ENCODE data around the gene PCBD2.
"Not testable (repeated sequence)": the region's sequence is repeated elsewhere in the genome, so short reads cannot be mapped to it uniquely, and the experiment has no call there.

The PCBD2 gene

DNA sequence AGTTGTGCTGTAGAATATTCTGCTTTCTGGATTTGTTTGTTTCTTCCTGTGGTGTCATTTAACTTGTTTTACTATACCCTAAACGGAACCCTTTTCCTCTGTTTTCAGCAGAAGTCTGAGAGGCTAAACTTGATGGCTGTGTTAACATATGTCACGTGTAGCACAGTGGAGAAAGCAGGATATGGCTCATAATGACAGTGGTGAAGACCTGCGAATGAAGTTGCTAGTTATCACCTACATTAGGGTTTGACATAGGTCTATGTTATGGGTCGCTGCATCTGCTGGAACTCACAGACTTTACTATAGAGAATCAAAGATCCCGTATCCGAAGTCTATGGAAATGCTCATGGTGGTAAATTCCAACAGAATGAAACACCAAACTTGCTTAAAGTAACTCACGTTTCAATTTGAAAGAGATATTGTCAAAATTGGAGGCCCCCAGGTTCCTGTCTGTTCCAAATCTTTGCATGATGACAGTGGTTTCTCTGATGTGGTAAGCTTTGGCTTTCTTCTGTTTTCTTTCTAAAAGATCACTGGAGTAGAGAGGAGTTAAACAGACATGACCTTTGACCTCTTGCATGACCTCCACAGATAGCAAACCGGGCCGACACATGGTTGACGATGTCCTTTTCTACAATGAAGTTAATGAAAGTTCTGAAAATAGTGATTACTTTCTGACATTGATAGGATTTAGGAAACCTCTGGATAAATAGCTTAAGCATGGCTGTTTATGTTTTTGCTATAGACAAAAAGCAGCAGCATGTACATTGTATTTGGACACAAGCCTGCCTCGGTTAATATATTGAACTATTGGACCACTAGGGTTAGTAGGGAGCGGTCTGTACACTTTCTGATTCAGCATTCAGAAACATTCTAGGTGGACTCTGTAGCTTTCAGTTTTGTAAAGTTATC, 59.7 kb downstream of the PCBD2 start:
- DNase-seq: no peak

DNA sequence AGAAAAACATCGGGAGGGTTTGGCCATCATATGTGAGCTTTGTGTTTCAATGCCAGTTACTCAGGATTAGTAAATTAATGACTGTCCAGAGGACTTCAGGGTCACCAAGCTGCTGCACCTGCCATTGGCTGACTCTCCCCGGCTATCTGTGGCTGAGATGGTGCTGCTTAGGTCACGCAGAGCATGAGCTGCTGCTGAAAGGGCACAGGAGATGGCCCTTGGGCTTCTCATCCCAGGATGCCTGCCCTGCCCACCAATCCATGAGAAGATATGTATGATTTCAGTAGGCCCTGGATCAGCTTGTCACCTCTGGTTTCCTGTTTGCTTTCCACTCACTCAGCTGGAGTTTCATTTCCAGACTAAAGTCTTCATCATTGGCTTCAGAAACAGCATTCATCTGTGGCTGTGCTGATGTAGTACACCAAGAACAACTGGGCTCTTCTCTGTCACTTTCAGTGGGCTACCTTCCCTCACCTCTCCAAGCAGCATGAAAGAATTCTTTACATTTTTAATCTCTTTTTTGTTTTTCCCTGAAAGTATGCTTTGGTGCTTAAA, 60.4 kb downstream of the PCBD2 start:
- no peak for DNase-seq

DNA sequence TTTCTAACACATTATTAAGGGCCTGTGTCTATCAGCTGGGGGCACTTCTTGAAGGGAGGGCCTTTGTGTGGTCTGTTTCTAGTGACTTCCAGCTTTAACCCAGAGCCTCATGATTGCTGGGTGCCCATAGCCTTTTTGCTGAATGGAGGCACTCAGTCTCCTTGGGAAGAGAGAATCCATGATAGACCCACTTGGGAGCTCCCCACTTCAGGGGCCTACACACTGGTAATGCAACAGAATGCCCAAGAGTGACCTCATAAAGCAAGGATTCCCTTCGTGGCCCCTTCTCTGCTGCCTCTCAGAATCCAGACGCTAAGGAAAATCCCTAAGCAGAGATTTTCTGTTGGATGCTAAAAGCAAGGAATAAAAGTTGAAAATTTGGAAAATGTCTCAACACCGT, 62.7 kb downstream of the PCBD2 start, which contains the start of gene CATSPER3:
Gene CATSPER3 (plus strand): TSS at position 301 of the 400 bp plus-strand sequence. CDS start 85 bp downstream, at position 386.
- no peak for DNase-seq

DNA sequence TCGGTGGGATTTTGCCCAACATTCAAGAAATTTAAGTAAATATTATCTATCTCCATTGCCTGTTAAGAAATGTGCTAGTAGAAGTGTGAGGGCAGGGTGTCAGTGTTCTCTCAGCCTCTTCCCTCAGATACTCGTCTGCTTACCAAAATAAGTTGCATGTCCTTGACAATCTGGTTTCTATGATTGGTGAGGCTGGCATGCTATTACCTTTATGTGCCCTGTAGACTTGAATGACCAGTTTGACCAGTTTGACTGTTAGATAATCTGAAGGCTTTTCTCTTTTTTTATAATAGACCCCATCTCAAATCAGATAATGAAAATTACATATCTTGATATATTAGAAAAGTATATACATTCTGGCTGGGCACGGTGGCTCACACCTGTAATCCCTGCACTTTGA, 63.1 kb downstream of the PCBD2 start:
- DNase-seq: no peak

DNA sequence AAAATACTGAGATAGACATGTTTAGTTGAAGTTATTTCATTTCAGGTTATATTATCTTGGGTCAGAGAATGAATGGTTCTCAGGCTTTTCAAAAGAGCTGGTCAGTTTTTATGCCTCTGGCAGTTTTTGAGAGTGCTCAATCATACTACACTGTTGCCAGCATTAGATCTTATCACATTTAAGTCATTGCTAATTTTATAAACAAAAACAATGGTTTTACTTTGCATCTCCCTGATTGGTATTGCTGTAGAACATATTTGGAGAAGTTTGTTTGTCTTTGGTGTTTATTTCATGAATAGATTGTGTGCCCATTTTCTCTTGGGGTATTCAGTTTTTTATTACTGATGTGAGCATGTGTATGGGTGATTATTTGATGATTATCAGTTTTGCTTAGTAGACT, 64.2 kb downstream of the PCBD2 start:
- no peak for DNase-seq

DNA sequence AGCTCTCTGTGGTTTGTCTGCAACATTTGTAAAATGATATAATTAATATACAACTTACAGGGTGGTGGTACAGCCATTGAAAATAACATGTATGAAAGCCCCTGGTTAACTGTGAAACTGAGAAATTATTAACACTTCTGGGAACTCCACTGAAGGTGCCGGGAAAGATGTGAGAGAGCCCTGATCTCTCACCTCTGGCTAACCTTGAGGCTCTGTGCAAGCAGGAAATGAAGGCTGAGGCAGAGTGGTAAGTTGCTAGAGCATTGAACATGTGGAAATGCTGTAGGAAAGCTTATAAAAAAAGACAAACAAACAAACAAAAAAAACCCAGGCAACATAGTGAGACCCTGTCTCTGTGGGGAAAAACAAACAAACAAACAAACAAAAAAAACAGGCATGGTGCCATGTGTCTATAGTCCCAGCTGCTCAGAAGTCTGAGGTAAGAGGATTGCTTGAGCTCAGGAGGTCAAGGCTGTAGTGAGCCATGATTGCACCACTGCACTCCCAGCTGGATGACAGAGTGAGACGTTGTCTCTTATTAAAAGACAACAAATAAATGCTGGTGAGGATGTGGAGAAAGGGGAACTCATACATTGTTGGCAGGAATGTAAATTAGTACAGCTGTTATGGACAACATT, 70.3 kb downstream of the PCBD2 start:
- no peak for DNase-seq

DNA sequence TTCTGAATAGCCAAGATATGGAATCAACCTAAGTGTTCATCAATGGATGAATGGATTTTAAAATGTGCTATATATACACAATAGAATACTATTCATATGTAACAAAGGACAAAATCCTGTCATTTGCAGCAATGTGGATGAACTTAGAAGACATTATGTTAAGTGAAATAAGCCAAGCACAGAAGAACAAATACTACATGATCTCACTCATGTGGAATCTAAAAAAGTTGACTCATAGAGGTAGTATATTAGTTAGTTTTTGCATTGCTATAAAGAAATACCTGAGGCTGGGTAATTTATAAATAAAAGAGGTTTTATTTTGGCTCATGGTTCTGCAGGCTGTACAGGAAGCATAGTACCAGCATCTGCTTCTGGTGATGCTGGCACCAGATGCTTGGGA, 70.9 kb downstream of the PCBD2 start:
- DNase-seq: no peak

DNA sequence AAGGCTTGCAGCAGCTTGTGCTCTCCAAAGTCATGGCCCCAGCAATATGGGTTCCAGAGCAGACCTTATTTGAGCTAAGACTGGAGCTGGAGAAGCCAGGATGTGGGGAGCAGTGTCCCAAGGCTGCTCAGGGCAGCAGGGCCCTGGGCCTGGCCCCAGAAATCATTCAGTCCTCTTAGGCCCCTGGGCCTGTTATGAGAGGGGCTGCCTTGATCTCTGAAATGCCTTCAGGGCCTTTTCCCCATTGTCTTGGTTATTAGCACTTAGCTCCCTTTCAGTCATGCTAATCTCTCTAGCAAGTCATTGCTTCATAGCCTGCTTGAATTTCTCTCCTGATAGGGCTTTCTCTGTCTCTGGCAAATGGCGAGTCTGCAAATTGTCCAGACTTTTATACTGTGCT, 71.9 kb downstream of the PCBD2 start:
- no peak for DNase-seq

DNA sequence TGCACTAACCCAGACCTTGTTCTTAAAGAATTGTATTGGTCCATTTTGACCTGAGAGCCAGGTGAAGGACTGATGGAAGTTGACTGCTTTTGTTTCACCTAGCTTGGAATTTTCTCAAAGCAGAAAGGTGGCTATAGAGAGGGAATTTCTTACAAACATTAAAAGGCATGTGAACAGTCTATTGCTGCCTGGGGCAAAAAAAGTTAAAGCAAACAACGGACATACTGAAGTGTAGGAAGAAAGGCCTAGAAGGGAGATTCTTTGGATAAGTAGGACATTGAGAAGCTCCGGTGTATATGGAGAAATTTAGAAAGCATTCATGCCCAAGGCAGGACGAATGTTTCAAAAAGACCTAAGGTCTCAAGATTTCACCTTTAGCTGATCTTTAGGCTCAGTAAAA, 74.5 kb downstream of the PCBD2 start:
- DNase-seq: no peak

DNA sequence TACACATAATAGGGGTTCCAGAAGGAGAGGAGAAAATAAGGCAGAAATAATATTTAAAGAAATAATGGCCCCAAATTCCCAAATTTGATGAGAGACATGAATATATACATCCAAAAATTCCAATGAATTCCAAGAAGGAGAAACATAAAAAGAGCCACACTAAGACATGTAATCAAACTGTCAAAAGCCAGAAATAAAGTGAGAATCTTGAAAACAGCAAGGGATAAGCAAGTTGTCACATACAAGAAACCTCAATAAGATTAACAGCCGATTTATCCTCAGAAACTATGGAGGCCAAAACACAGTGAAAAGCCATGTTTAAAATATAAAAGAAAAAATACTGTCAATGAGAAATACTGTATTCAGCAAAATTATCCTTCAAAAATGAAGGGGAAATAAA, 77.3 kb downstream of the PCBD2 start:
- no peak for DNase-seq

DNA sequence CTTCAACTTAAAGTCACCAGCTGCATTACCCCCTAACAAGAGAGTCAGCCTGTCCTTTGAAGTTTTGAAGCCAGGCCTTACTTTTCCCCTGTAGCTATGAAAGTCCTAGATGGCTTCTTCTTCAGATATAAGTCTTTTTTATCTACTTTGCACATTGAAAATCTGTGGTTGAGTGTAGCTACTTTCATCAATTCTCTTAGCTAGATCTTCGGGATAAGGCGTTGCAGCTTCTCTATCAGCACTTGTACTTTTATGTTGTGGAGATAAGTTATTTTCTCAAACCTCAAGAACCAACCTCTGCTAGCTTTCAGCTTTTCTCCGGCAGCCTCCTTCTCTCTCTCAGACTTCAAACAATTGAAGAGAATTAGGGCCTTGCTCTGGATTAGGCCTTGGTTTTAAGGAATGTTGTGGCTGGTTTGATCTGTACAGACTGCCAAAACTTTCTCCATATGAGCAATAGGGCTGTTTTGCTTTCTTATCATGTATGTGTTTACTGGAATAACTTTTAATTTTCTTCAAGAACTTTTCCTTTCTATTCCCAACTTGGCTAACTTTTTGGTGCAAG, 84.4 kb downstream of the PCBD2 start:
- no peak for DNase-seq

DNA sequence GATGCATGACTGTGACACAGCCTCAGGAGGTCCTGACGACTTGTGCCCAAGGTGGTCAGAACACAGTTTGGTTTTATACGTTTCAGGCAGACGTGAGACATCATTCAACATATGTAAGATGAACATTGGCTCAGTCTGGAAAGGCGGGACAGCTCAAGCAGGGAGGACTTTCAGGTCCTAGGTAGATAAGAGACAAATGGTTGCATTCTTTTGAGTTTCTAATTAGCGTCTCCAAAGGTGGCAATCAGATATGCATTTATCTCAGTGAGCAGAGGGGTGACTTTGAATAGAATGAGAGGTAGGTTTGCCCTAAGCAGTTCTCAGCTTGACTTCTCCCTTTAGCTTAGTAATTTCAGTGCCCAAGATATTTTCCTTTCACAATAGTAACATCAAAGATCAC, 85.3 kb downstream of the PCBD2 start:
- not testable (repeated sequence) for DNase-seq

DNA sequence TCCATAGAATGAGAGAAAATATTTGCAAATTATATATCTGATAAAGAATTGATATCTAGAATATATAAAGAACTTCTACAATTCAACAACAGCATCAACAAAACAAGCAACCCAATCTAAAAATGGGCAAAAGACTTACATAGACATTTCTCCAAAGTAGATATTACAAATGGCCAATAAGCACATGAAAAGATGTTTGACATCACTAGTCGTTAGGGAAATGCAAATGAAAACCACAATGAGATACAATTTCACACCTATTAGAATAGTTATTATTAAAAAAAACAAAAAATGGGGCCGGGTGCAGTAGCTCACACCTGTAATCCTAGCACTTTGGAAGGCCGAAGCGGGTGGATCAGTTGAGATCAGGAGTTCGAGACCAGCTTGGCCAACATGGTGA, 87.2 kb downstream of the PCBD2 start:
- DNase-seq: no peak

DNA sequence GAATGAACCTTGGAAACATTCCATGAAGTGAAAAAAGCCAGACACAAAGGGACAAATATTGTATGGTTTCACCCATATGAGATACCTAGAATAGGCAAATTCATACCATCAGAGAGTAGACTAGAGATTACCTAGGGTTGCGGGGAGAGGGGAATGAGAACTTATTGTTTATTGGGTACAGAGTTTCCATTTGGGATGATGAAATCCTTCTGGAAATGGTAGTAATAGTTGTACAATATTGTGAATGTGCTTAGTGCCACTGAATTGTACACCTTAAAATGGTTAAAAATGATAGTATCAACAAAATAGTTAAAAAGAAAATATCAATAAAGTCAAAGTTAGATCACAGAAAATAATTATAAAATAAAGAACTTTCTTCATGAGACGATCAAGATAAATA, 88.2 kb downstream of the PCBD2 start:
- no peak for DNase-seq

DNA sequence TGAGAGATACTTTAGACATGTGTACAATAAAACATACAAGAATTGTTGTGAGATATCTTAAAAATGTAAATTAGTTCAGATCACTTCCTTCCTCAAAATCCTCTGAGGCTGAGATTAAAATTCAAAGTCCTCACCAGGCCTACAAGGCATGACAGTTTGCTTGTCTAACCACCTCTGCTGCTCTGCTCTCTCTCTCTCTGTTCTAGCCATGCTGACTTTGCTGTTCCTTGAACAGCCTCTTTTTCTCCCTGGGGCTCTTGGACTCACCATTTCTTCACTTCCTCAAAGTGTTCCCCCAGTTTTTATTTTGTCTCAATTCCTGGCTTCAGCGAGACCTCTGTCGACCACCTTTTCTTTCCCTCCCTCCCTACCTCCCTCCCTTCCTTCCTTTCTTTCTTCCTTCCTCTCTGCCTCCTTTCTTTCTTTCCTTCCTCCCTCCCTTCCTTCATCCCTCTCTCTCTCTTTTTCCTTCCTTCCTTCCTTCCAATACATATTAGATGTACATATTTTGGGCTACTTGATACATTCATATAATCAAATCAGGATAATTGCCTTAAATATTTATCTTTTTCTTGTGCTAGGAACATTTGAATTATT, 89.7 kb downstream of the PCBD2 start:
- no peak for DNase-seq

DNA sequence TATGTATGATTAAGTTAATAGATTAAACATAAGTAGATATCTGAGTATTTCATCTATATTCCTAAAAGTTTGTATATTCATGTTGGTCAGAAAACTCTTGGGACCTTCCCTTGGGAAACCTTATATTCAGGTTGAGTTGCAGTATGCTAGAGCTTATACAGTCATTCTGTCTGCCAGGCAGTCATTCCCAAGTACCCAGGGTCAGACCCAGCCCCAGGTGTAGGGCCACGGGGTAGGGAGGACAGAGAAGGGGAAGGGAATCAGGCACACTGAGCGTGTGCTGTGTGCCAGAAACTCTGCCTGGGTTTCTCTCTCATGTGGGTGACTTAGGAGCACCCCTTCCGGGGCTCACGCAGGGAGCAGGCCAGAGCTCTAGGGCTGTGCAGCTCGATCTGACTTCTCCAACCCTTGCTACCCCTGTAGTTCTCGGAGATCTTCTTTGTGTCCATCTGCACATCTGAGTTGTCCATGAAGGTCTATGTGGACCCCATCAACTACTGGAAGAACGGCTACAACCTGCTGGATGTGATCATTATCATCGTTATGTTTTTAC, 91.0 kb downstream of the PCBD2 start:
- DNase-seq: no peak

DNA sequence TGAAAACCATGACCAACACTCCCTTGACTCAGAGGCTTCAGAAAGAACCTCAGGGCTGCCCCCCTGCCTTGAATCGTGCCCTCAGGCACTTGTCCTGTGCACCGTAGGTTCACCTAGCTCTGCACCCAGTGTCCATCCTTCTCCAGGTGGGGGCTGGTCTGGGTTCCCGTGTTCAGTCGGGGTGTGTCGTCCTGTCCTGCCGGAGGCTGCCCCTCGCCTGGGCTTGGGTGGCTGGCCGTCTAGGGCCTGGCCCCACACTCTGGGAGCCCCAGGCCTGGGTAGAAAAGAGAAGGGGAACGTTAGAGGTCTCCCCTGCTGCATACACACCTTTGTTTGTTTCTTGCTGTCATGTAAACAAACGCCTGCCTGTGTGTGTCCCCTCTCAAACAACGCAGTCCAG, 92.1 kb downstream of the PCBD2 start:
- no peak for DNase-seq

DNA sequence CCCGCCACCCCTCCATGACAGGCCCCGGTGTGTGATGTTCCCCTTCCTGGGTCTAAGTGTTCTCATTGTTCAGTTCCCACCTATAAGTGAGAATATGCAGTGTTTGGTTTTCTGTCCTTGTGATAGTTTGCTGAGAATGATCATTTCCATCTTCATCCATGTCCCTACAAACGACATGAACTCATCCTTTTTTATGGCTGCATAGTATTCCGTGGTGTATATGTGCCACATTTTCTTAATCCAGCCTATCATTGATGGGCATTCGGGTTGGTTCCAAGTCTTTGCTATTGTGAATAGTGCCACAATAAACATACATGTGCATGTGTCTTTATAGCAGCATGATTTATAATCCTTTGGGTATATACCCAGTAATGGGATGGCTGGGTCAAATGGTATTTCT, 93.1 kb downstream of the PCBD2 start:
- DNase-seq: not testable (repeated sequence)

DNA sequence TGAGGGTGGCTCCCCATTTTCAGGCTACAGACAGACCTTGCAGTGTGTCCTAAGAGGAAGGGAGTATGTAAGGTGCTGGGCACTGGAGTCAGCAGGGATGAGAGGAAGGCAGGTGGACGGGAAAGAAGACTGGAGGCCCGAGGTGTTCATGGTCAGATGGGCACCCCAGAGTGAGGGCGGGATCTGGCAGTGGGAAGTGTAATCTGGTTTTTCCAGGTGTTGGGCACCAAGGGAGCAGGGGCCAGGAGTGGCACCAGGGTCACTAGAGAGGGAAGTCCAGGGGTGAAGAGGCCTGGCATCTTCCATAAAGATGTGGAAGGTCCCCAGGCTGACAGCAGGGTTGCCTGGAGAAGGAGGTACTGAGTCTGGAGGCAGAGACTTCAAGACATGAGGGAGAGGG, 99.4 kb downstream of the PCBD2 start:
- no peak for DNase-seq

DNA sequence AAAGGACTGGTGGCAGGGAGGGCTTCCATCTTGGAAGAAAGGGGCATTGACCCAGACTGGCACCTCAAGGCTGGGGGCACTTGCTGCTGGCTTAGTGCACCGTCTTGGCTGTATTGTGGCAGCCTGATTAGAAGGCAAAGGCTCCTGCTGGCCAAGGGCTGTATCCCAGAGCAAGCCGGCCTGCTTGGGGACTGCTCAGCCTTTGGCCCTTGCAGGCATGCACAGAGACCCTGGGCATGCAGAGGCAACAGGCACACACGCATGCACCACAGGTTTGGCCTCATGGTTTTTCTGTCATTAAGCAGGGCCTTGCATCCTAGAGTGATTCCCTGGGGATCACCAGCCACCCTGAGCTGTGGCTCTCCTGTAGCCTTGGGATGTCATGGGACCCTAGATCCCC, 100.1 kb downstream of the PCBD2 start:
- no peak for DNase-seq

DNA sequence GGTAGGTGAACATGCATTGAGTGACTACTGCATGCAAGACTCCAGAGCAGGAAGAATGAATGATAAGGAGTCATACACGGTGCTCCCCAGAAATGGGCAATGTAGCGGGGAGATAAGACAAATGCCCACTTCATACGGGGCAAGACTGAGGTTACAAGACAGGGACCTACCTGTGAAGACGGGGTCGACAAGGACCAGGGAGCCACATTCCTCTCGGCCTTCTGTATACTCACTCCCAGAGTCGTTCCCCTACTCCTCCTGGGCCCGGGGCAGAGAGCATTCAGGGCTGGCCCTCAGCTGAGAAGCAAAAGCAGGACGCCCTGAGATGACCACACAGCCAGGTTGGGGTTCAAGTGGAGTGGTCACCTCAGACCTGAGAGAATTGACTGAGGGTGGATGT, 102.4 kb downstream of the PCBD2 start:
- DNase-seq: no peak

DNA sequence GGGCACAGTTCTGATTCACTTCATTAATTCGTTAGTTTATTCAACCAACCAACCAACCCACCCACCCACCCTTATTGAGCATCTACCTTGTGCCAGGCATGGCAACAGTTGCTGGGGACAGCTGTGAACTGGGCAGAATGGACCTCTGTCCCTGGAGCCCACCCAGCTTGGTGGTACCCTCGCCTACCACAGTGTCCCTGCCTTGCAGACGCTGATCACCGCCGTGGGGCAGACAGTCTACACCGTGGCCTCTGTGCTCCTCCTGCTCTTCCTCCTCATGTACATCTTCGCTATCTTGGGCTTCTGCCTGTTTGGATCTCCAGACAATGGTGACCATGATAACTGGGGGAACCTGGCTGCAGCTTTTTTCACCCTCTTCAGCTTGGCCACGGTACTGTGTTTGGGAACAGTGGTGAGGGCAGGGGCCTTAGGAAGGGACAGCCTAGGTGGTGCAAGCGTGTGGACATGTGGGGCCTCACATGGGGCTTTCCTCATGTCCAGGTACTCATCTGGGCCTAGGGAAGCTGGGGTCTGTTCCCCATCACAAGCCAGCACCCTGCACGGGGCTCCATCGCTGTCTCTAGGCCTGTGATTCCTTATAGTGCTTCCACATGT, 102.9 kb downstream of the PCBD2 start:
- no peak for DNase-seq

DNA sequence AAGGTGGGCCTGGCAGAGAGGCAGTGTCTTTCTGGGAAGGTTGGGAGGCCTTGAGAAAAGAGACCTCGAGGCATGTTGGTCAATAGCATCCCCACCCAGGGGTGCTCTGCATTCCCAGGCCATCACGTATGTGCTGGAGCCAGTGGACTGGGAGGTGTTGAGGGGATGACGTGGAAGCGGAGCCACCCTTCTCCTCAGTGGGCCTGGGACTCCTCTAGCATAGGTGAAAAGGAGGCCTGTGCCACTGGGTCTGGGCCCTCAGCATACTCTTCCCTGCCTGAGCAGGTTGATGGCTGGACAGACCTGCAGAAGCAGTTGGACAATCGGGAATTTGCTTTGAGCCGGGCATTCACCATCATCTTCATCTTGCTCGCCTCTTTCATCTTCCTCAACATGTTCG, 103.6 kb downstream of the PCBD2 start:
- DNase-seq: no peak
